GM18517 (cell line): ENCODE measurements around the gene UGT1A6.
"Not testable (repeated sequence)": the region's sequence is repeated elsewhere in the genome, so short reads cannot be mapped to it uniquely, and the experiment has no call there.

Experiments used
- ATAC-seq: cut with Tn5 transposase; IDR thresholded peaks from one replicate; pipeline ENCODE4 v1.9.1; 2021; ENCODE audit warnings: mild to moderate bottlenecking, moderate library complexity; ENCODE audit not compliant: unreplicated experiment

The UGT1A6 gene

DNA sequence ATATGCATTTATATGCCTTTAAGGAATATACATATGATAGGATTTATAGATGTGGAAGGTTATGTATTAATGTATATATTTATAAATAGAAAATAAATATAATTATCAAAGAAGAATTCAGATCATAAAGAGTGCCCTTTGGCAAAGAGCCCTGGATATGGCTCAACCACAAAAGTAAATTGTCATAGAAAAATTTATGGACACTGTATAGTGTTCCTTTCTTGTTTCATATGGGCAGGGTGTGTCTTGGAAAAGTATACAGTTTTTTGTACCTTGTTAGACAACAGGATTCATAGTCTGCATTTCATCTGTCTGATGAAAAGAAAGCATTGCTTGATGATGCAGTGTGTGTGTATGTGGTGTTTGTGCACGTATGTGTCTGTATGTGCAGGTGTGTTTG is 8.1 kb upstream of the UGT1A6 start:
- no peak for ATAC-seq

DNA sequence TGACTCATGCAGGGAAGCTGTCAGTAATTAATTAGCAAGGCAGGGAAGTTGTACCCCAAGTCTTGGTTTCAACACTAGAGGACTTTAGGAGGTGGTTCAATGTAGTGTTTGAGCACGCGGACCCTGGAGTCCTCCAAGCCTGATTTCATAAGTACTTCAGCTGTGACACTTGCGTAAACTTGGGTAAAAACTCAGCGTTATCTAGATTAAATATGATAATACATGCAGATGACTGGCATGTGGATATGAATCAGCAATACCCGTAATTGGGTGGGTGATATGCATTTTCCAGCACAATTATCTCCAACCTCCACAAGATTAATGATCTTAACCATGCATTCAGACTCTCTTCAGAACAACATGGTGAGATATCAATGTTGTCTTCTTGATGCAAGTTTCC is 5.8 kb upstream of the UGT1A6 start:
- no peak for ATAC-seq

DNA sequence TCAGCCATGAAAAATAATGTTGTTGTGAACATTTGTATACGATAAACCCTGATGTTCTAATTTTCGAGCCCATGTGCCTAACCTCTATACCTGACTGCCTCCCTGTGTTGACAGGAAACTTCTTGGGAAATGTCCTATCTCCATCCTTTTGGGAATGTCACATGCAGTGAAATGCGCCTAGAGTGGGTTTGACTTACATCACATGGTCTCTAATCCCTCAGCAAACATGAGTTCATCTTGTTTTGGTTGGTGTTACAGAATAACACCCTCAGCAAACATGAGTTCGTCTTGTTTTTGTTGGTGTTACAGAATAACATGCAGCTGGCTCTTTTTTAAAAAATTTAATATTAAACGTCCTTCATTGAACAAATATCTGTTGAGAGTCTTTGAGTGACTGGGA is 4.3 kb upstream of the UGT1A6 start:
- no peak for ATAC-seq

DNA sequence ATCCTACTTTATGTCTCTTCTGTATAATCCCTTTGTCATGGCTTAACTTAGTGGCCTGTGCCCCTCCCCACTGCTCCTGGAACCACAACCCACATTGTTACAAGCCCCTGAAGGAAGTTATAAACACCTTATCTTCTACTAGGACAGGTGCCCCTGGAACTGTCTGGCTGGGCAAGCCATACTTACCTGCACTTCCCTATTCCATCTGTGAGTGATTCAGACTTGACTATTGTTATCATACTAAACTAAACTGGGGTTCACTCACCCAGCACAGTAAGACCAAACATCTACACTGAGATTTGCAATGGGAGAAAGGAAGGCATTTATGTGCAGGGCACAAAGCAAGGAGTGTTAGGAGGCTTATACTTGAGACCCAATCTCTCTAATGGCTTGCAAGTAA is 3.7 kb upstream of the UGT1A6 start:
- ATAC-seq = no peak

DNA sequence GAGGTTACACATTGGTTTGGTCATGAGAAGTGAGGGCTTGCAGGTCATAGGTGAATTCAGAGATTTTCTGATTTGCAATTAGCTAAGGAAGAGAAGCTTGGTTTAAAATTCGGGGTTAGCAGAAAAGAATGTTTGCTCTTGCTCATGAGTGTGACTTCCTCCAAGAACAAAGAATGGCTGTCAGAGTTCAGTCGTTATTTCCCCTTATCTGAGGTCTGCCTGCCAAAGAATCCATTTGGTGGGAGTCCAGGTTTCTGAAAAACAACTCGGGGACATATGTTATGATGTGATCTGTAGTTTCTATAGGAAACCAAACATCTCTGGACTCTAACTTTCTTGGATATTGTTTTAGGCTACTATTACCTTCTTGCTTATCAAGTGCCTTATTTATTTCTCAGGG is 3.2 kb upstream of the UGT1A6 start:
- ATAC-seq = no peak

DNA sequence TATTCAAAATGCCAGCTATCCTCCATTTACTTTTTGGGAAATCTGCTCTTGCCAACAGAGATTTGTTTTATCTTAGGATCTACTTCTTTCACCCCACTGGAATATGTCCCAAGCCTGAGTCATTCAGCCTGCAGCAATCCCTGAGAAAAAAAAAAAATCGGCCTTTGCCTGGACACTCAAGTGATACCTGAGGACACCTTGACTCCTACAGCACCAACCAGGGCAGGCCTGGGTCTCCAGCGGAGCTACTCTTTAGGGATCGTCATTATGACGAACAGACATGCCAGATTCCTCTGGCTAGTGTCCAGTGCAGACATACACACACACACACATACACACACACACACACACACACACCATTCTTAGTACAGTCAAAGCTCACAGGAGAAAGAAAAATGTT is 2.2 kb upstream of the UGT1A6 start:
- no peak for ATAC-seq

DNA sequence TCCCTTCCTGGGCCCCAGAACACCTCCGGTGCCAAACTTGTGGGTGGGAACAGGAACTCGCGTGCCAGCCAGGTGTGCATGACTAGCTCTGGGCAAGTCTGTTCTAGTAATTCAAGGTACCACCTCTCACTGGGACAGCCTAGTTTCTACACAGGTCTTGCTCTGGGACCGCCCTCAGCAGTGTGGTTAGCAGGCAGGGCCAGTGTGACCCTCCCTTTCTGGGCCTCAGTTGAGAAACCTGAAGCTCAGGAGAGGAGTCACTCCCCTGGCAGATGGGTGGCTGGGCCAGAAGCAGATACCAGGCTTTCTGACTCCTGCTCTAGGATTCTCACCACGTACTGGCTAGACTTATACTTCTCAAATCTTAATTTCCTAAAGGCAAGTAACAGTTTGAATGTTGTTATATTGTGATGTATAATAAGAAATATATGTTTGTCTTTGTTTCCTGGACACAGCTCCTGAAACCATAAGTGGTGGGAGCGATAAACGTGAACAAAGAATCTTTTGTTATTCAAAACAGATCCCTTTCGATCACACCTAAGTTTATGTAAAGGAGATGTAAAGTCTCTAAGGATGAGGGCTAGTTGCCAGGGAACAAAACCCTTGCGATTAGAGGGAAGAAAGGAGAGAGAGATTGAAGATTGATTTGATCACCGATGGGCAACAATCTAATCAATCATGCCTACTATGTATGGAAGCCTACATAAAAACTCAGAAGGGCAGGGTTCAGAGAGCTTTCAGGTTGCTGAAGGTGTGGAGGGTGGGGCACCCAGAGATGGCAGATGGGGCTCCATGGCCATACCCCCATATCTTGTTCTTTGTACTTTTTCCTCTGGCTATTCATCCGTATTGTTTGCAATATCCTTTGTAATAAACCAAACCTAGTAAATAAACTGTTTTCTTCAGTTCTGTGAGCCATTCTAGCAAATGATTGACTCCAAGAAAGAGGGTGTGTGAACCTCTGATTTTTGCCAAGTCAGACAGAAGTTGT is 952 bp upstream of the UGT1A6 start:
- no peak for ATAC-seq

DNA sequence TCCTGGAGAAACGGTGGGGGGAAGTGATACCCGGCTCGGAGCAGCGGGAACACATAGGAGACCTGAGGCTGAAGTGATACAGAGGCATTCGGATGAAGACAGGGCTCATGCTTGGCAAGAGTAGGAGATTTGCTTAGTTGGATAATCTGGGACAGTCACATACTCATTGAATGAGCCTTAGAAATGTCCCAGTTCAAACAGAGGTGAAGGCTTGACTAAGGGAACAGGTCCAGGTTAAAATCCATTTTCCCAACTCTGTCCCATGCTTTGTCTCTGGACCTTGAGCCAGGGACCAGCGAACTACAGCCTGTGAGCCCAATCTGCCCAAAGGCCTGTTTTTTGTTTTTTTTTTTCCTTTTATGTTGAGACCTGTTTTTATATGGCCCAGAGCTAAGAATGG is 1.3 kb downstream of the UGT1A6 start:
- no peak for ATAC-seq

DNA sequence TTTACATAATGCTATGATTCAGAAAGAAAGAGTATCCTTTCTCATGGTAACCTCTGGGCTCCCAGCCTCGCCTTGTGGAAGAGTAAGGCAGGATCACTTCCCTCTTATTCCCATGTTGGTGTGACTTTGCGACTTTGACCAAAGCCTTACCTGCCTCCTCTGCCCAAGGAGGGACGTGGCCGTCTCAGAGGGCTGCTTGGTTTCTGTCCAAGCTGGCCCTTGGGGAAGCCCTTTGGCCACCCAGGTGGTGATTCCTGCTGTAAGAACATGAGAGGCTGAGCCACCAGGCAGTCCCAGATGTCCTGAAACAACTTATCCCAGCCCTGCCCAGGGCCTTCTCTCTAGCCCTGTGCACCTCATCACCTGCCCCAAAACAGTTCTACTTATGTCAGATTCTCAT is 6.0 kb downstream of the UGT1A6 start:
- no peak for ATAC-seq

DNA sequence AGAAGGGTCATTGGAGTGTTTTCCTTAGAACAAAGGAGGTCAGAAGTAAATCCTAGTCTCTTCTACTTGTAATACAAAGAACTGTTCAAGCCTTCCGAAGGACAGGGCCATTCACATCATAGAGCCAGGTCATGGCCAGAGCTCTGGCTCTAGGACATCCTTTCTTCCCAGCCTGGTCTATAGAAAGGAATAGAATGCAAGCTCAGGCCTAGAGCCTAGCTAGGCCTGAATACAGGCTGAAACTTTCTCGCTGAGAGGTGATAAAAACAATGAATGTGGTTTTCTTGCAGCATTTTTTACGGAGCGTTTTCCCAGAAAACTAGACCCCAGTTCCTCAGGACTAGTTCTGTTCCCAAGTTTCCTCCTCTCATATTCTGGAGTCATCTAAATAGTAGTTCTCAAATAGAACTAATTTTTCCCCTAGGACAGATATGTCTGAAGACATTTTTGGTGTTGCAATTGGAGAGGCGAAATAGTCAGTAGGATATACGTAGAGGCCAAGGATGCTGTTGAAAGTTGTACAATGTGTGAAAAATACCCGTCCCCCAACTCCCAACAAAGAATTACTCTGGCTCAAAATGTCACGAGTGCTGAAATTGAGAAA is 6.8 kb downstream of the UGT1A6 start:
- no peak for ATAC-seq

DNA sequence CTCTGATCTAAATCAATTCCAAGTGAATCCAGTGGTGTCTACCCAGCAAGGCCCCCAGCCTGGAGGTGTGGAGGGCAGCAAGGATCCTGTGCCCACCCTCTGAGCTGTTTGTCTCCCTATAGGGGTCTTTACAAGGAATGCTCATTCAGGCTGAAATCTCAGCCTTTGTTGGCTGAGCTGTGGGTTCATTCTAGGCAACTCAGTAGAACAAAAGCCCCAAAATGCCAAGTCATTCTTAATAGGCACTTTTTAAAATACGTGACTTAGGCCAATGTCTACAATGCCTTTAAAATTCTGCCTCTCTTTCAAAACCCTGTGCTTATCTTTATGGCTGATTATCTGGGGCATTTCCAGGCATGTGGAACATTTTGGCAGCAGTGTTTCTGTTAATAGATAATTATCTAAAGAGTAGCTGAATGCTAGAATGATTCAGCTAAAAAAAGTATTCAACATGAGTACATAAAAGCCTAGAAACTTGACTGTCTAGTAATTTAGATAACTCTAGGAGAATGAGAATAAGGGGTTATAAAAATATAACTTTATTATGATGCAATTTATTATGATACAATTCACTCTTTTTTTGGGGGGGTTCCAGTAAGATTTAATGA is 7.4 kb downstream of the UGT1A6 start:
- no peak for ATAC-seq

DNA sequence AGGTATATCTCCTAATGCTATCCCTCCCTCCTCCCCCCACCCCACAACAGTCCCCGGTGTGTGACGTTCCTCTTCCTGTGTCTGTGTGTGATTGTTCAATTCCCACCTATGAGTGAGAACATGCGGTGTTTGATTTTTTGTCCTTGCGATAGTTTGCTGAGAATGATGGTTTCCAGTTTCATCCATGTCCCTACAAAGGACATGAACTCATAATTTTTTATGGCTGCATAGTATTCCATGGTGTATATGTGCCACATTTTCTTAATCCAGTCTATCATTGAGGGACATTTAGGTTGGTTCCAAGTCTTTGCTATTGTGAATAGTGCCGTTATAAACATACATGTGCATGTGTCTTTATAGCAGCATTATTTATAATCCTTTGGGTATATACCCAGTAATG is 8.2 kb downstream of the UGT1A6 start:
- ATAC-seq = not testable (repeated sequence)

DNA sequence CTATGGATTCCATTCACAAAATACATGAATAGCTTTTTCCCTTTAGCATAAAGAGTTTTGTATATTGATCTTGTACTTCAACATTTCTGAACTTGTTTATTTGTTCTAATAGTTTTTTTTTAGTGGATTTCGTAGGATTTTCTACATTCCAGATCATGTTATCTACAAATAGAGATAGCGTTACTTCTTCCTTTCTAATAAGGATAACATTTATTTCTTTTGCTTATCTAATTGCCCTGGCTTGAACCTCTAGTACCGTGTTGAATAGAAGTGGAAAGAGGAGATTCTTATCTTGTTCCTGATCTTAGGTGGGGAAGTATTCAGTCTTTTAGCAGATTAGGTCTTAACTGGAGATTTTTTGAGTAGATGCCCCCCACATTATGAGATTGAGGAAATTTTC is 9.5 kb downstream of the UGT1A6 start:
- no peak for ATAC-seq

DNA sequence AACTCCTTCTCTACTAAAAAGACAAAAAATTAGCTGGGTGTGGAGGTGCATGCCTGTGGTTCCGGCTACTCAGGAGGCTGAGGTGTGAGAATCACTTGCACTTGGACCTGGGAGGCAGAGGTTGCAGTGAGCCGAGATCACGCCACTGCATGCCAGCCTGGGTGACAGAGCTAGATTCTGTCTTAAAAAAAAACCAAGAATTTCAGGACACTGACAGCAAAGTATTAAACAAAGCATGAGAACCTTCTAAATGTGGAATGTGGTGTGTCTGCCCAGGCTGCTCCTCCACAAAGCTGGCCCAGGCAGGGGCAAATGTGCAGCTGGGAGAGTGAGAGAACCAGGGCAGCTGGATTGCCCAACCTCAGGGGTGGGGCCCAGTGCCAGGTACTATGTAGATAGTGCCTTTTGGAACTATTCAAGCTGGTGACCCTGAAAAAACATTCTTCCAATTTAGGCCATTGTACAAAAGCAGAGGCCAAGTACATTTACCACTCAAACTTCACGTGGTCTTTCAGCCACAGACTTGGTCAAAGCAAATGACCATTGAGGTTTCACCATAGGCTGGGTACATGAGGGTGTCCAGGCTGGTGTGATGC is 13.3 kb downstream of the UGT1A6 start:
- ATAC-seq = no peak

DNA sequence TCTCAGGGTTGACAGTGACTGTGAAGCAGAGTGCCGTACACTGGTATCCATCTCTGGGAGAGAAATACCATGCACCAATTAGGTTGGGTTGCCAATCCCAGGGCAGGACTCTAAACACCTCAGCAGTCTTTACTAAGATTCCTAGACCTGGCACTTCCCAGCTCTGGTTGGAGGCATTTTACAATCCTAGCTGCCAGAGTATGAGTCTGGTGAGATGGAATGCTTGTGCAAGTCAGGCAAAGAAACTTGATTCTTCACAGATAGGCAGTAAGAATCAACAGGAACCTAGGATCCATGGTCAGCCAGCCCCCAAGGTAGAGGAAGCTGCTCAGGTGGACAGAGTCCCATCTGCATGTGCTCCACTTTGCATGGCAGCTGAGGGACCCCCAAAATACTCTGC is 14.0 kb downstream of the UGT1A6 start:
- no peak for ATAC-seq

DNA sequence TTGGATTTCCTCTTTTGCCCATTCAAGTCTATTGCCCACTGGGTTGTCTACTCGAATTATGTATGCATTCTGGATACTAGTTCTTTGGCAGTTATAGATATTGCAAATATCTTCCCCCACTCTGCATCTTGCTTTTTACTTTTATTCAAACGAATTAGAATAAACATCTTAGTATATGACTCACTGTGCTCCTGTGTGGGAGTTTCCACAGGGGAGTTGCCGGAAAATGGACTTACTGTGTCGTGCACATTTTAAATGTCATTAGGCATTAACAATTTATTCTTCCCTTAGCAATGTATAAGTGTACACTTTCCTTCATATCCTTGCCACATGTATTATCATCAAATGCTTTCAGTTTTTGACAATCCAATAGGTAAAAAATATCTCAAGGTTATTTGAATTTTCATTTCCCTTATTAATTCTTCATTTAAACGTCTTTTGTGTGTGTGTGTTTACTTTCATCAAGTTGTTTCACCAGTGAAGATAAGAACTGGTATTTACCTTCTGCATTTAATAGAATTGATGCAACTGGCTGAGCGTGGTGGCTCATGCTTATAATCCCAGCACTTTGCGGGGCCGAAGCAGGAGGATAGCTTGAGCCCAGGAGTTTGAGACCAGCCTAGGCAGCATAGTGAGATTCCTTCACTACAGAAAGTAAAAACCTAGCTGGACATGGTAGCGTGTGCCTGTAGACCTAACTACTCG is 15.4 kb downstream of the UGT1A6 start:
- no peak for ATAC-seq

DNA sequence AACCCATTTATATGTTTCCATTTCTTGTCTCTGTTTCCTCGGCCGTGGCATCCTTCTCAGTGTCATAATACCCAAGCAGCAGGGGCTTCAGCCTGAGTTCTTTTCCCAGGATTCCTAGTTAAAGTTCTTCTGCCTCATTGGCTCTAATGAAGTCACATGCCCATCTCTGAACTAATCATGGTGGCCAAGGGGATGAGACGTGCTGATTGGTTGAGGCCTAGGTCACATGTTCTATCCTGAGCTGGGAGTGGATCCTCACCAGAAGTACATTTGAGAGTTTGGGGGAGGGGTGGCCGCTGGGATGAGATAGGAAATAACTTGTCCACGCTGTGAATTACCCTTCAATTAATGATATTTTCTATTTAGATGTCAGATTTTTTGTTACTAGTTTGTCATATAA is 16.3 kb downstream of the UGT1A6 start:
- no peak for ATAC-seq

DNA sequence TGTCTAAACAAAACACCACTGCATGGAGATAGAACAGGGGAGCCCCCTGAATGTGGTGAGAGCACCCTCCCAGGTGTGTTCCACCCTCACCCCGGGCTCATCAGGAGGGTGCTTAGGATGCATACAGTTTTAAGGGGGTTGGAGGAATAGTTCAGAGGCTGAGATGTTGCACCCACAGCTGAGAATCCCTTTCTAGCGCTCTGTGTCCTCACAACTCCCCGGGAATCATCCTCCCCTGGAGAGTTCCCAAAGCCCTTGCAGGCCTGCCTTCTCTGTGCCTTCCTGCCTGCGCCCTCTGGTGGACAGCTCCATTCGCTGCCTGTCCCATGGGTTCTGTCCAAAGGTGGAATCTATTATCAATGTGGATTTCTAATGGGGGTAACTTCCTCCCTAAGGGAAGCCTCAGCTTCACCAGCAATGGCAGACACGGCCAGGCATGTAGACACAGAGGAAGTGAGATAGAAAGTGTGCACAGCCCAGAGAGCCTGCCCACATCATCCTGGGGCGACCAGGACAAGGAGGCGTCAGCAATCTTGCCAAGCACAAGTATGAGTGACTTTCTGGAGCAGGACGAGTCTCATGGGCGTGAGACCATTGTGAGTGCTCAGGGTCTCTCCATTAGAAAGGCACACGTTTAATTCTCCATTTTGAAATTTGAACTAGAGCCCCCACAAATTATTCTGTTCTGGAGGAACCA is 18.8 kb downstream of the UGT1A6 start:
- ATAC-seq = no peak

DNA sequence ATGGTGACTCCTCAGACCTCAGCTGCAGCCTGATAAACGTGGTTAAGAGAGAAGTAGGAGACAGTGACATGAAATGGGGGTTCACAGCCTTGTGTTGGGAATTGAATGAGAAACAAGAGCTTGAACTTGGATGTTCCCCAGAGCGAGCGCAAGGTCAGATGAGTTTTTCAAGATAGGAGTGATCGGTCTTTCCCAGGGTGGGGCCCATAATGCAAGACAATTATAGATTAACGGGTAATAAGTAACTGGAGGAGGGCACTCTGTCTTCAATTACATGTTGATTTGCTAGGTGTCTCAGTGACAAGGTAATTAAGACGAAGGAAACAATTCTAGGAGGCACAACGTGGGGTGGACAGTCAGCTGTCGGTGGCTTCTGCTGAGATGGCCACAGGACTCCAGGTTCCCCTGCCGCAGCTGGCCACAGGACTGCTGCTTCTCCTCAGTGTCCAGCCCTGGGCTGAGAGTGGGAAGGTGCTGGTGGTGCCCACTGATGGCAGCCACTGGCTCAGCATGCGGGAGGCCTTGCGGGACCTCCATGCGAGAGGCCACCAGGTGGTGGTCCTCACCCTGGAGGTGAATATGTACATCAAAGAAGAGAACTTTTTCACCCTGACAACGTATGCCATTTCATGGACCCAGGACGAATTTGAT is 20.0 kb downstream of the UGT1A6 start, which contains the start of gene UGT1A5:
Gene UGT1A5, plus strand, starts transcription at position 297 of the 651 bp plus-strand sequence. Its CDS starts 85 bp downstream, at position 382.
- ATAC-seq = no peak

DNA sequence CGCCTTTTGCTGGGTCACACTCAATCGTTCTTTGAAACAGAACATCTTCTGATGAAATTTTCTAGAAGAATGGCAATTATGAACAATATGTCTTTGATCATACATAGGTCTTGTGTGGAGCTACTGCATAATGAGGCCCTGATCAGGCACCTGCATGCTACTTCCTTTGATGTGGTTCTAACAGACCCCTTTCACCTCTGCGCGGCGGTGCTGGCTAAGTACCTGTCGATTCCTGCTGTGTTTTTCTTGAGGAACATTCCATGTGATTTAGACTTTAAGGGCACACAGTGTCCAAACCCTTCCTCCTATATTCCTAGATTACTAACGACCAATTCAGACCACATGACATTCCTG is 20.5 kb downstream of the UGT1A6 start:
- ATAC-seq = no peak
